IPS-18a (cell line): ENCODE results near the gene RASGEF1C.

Experiments
- H3K27ac ChIP-seq: one replicate; pipeline ENCODE4 v1.5.1; 2013; ENCODE audit warnings: low read length
- H3K27me3 ChIP-seq: one replicate; pipeline ENCODE4 v1.6.1; 2013; ENCODE audit warnings: mild to moderate bottlenecking, low read length; ENCODE audit not compliant: control insufficient read depth, insufficient read depth
- H3K36me3 ChIP-seq: one replicate; pipeline ENCODE4 v1.6.1; 2013; ENCODE audit warnings: low read depth, low read length; ENCODE audit not compliant: control insufficient read depth
- H3K4me1 ChIP-seq: one replicate; pipeline ENCODE4 v1.6.1; 2013; ENCODE audit warnings: low read depth, low read length; ENCODE audit not compliant: control insufficient read depth
- H3K4me3 ChIP-seq: one replicate; pipeline ENCODE4 v1.5.1; 2013; ENCODE audit warnings: low read length
- H3K9ac ChIP-seq: one replicate; pipeline ENCODE4 v1.6.1; 2013; ENCODE audit warnings: mild to moderate bottlenecking, low read length, moderate library complexity
- H3K9me3 ChIP-seq: one replicate; pipeline ENCODE4 v1.6.1; 2013; ENCODE audit warnings: low read depth, low read length; ENCODE audit not compliant: control insufficient read depth

RASGEF1C gene

GRCh38 chr5:180136630-180137381, 72.2 kb downstream of the RASGEF1C start:
- no peaks in the 10 kb centered on the region for H3K4me1 ChIP-seq
- H3K27me3 ChIP-seq: no peaks in the 10 kb centered on the region
- no peak overlapping the region for H3K27ac ChIP-seq
- no peaks in the 10 kb centered on the region for H3K36me3 ChIP-seq
- H3K4me3 ChIP-seq: no peak overlapping the region
- no peak overlapping the region for H3K9ac ChIP-seq
- H3K9me3 ChIP-seq: no peaks in the 10 kb centered on the region

GRCh38 chr5:180135967-180136629, 72.9 kb downstream of the RASGEF1C start:
- no peaks in the 10 kb centered on the region for H3K27me3 ChIP-seq
- H3K4me1 ChIP-seq: no peaks in the 10 kb centered on the region
- no peak overlapping the region for H3K27ac ChIP-seq
- H3K9me3 ChIP-seq: no peaks in the 10 kb centered on the region
- H3K9ac ChIP-seq: no peak overlapping the region
- H3K36me3 ChIP-seq: no peaks in the 10 kb centered on the region
- no peak overlapping the region for H3K4me3 ChIP-seq

GRCh38 chr5:180135128-180135955, 73.7 kb downstream of the RASGEF1C start:
- H3K4me1 ChIP-seq: no peaks in the 10 kb centered on the region
- no peaks in the 10 kb centered on the region for H3K27me3 ChIP-seq
- H3K4me3 ChIP-seq: no peak overlapping the region
- H3K27ac ChIP-seq: no peak overlapping the region
- no peak overlapping the region for H3K9ac ChIP-seq
- H3K9me3 ChIP-seq: no peaks in the 10 kb centered on the region
- H3K36me3 ChIP-seq: no peaks in the 10 kb centered on the region

GRCh38 chr5:180133971-180134508, 75.0 kb downstream of the RASGEF1C start:
- no peaks in the 10 kb centered on the region for H3K36me3 ChIP-seq
- no peak overlapping the region for H3K9ac ChIP-seq
- no peak overlapping the region for H3K4me3 ChIP-seq
- H3K27ac ChIP-seq: no peak overlapping the region
- H3K4me1 ChIP-seq: no peaks in the 10 kb centered on the region
- no peaks in the 10 kb centered on the region for H3K27me3 ChIP-seq
- H3K9me3 ChIP-seq: no peaks in the 10 kb centered on the region

DNA sequence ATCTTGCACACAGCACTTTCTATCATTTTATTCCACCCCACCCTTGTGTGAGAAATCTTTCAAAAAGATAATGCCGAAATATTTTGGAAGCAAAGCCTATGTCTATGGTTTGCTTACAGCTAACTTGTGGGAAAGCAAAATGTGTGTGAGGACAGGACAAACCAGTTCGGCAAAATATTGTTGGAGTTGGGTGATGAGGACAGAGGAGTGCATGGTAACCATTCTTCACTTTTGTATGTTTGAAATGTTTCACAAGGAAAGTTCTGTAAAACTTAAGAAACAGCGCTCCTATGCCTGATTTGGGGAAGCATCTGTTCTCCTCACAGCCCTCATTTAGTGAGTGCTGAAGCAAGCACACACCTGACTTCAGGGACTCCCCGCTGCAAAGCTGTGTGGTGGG, 75.5 kb downstream of the RASGEF1C start:
- Histone ChIP-seq H3K36me3 (no peaks in the 10 kb centered on the region), H3K9ac (no peak overlapping the region), H3K9me3 (no peaks in the 10 kb centered on the region), H3K27me3 (no peaks in the 10 kb centered on the region), H3K27ac (no peak overlapping the region), H3K4me1 (no peaks in the 10 kb centered on the region), H3K4me3 (no peak overlapping the region)

- Histone ChIP-seq H3K27me3 (no peaks in the 10 kb centered on the region), H3K27ac (no peak overlapping the region), H3K4me3 (no peak overlapping the region), H3K36me3 (no peaks in the 10 kb centered on the region), H3K9me3 (no peaks in the 10 kb centered on the region), H3K4me1 (no peaks in the 10 kb centered on the region), H3K9ac (no peak overlapping the region)
These were observed 76.0 kb downstream of the RASGEF1C start for GRCh38 chr5:180133060-180133459.

GRCh38 chr5:180130876-180131740, 77.9 kb downstream of the RASGEF1C start:
- Histone ChIP-seq H3K27ac (no peak overlapping the region), H3K36me3 (no peaks in the 10 kb centered on the region), H3K4me1 (no peaks in the 10 kb centered on the region), H3K9ac (no peak overlapping the region), H3K9me3 (no peaks in the 10 kb centered on the region), H3K4me3 (no peak overlapping the region), H3K27me3 (no peaks in the 10 kb centered on the region)

DNA sequence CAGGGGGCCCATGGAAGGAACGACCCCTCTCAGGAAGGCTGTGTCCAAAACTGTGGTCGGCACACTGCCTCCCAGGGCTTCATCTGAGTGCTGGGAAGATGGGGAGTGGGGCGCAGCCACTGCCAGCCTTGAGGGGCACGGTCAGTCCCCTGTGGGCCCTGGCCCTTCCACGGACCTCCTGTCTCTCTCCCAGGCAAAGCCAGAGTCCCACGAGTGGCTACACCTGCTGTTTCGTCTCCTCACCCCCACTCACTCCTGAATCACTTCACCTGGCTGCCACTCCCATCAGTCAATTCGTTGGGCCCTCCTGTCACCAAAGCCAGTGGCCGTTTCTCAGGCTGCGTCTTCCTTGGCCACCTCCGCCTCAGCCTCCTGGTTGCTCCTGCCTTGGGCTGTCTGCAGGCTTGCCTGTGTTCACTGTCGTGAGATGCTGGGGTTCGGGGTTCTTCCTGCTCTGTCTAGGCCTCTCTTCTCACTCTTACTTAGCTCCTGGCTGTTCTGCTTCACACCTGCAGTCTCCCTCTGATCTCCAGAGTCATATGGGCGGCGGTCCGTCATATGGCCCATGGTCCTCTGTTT, 78.6 kb downstream of the RASGEF1C start:
- Histone ChIP-seq H3K27me3 (no peaks in the 10 kb centered on the region), H3K36me3 (no peaks in the 10 kb centered on the region), H3K9me3 (no peaks in the 10 kb centered on the region), H3K4me1 (no peaks in the 10 kb centered on the region), H3K27ac (no peak overlapping the region), H3K4me3 (no peak overlapping the region), H3K9ac (no peak overlapping the region)

DNA sequence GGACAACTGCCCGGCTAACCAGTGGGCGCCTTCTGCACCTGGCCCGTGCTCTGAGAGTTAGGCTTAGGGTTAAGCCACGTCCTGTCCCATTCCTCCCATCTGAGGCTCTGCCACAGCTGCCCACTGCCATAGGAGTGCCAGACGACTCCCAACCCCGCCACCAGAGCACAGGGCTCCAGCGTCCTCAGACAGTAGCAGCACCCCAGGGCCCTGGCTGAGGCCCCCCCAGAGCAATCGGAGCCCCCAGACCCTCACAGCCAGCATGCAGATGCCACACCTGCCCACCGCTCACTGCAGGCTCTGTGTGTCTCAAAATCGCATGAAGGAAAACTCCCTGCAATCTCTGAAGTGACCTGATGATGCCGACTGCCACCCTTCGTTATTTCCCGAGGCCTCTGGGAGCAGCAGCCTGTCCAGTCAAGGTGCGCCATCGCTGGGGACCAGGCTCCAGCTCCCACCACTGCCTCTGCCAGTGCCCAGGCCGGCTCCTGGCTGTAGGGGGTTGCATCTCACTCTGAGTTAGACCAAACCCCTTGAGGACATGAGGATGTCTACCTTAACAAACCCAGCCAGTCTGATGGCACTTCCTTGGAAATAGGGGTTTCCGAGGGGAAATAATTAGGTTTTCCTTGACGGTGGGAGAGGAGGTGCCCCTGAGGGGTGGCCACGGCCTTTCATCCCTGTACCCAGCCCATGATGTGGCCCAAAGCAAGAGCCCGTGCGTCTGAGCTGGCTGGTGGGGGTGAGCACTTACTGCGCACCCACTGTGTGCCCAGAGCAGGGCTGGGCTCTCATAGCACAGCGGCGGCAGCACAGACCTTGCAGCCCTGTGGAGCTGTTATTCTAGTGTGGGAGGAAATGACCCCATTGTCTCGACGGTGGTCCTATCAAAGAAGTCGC, 79.5 kb downstream of the RASGEF1C start:
- no peak overlapping the region for H3K9ac ChIP-seq
- H3K4me3 ChIP-seq: no peak overlapping the region
- no peaks in the 10 kb centered on the region for H3K9me3 ChIP-seq
- no peaks in the 10 kb centered on the region for H3K36me3 ChIP-seq
- H3K27ac ChIP-seq: no peak overlapping the region
- no peaks in the 10 kb centered on the region for H3K4me1 ChIP-seq
- H3K27me3 ChIP-seq: no peaks in the 10 kb centered on the region

DNA sequence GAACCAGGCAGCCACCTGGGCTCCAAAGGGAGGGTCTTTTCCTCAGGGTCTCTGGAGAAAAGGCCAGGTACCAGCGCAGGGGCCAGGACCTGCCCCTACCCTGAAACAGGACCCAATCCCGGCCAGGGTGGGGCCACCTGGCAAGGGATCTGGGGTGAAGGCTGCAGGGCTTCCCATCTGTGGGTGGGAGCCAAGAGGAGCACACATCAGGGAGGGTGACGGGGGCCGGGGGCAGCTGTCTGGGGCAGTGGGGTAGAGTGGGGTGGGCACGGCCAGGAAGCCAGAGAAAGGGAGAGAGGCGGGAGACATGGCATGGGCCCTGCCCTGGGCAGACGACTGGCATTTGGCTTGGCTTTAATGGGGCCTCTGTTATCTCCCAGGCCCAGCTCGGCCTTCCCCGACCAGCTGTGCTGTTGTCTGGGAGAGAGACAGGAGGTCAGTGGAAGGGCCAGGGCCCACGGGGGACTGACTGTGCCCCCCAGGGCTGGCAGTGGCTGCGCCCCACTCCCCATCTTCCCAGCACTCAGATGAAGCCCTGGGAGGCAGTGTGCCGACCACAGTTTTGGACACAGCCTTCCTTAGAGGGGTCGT, 80.2 kb downstream of the RASGEF1C start:
- no peak overlapping the region for H3K9ac ChIP-seq
- H3K36me3 ChIP-seq: no peaks in the 10 kb centered on the region
- H3K27me3 ChIP-seq: no peaks in the 10 kb centered on the region
- no peak overlapping the region for H3K4me3 ChIP-seq
- no peaks in the 10 kb centered on the region for H3K9me3 ChIP-seq
- no peaks in the 10 kb centered on the region for H3K4me1 ChIP-seq
- H3K27ac ChIP-seq: no peak overlapping the region
